ENCODE results near the gene OSBPL6.
A peak's percentile ranks its signal among the peaks of the same experiment; 100 is the strongest.

The OSBPL6 gene

GRCh38 chr2:178220814-178221213, 26.5 kb downstream of the OSBPL6 start:
- ATAC-seq: no peak
- TF ChIP-seq ZFP30 (CRISPR knock-in tag; IDR thresholded peaks at IDR 0.05) (no peak), CREB5 (CRISPR knock-in tag; IDR thresholded peaks at IDR 0.05; ENCODE audit: low read depth) (no peak), PPARA (CRISPR knock-in tag; IDR thresholded peaks at IDR 0.05; ENCODE audit: borderline replicate concordance) (no peak), TOX (CRISPR knock-in tag; IDR thresholded peaks at IDR 0.05; ENCODE audit: borderline replicate concordance) (no peak), TCF4 (CRISPR knock-in tag; IDR thresholded peaks at IDR 0.05; ENCODE audit: borderline replicate concordance) (no peak), GLIS3 (CRISPR knock-in tag; IDR thresholded peaks at IDR 0.05) (no peak), ZNF8 (CRISPR knock-in tag; IDR thresholded peaks at IDR 0.05) (no peak), ZC3H10 (CRISPR knock-in tag; IDR thresholded peaks at IDR 0.05) (no peak), OSR1 (CRISPR knock-in tag; IDR thresholded peaks at IDR 0.05) (no peak), CSRNP3 (CRISPR knock-in tag; IDR thresholded peaks at IDR 0.05) (no peak), CSDC2 (CRISPR knock-in tag; IDR thresholded peaks at IDR 0.05) (no peak), ISL1 (CRISPR knock-in tag; IDR thresholded peaks at IDR 0.05) (no peak), SNAI2 (CRISPR knock-in tag; IDR thresholded peaks at IDR 0.05) (no peak)

DNA sequence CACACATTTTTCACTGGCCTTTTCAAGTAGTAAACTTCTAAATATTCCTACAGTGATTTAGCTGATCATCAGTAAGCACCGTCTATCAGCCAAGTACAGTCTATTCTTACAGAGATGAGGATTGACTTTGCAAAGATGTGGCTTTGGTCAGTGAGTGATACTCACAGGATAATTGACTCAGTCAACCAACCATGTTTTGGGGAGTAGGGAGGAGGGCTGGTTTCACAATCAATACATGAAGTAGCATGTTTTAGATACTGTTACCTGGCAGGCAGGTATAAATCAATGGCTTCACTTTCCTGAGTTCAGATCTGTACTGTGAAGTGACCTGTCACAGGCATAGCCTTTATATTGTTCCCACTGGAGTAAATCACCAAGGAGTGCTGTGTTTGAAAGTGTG, 27.2 kb downstream of the OSBPL6 start:
- no peak for ATAC-seq
- TF ChIP-seq CSRNP3 (CRISPR knock-in tag; IDR thresholded peaks at IDR 0.05): no peak
- no peak for TF ChIP-seq SNAI2 (CRISPR knock-in tag; IDR thresholded peaks at IDR 0.05)
- no peak for TF ChIP-seq GLIS3 (CRISPR knock-in tag; IDR thresholded peaks at IDR 0.05)
- TF ChIP-seq BACH2 (CRISPR knock-in tag; IDR thresholded peaks at IDR 0.05; ENCODE audit: borderline replicate concordance): no peak
- TF ChIP-seq ZC3H10 (CRISPR knock-in tag; IDR thresholded peaks at IDR 0.05): no peak
- TF ChIP-seq TSHZ2 (CRISPR knock-in tag; IDR thresholded peaks at IDR 0.05): no peak
- no peak for TF ChIP-seq CREB5 (CRISPR knock-in tag; IDR thresholded peaks at IDR 0.05; ENCODE audit: low read depth)
- TF ChIP-seq ZNF8 (CRISPR knock-in tag; IDR thresholded peaks at IDR 0.05): no peak
- TF ChIP-seq CSDC2 (CRISPR knock-in tag; IDR thresholded peaks at IDR 0.05): no peak
- TF ChIP-seq ESRRG (CRISPR knock-in tag; IDR thresholded peaks at IDR 0.05): no peak
- TF ChIP-seq TOX (CRISPR knock-in tag; IDR thresholded peaks at IDR 0.05; ENCODE audit: borderline replicate concordance): no peak

DNA sequence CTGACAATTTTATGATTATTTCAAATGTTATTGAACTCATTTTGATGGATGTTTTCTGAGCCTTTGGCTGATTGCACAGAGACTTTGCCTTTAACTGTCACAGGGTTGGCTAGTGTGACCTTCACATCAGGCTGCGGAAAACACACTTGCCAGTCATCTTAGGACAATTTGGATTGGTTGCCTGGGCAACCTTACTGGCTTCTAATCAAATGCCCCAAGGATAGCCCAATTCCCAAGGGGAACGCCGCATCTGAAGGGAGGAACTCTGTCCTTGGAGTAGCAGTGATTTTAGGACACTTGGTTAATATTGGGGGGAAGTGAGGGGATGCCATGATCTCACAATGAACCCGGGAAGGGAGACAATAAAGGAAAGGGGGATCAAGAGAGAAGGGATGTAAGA, 29.5 kb downstream of the OSBPL6 start:
- no peak for ATAC-seq
- no peak for TF ChIP-seq GLIS3 (CRISPR knock-in tag; IDR thresholded peaks at IDR 0.05)
- no peak for TF ChIP-seq ZFP30 (CRISPR knock-in tag; IDR thresholded peaks at IDR 0.05)
- no peak for TF ChIP-seq ARNTL (CRISPR knock-in tag; IDR thresholded peaks at IDR 0.05; ENCODE audit: borderline replicate concordance, low read depth)
- no peak for TF ChIP-seq OSR1 (CRISPR knock-in tag; IDR thresholded peaks at IDR 0.05)

GRCh38 chr2:178225006-178225805, 30.9 kb downstream of the OSBPL6 start:
- ATAC-seq: peak; percentile 79
- TF ChIP-seq TSHZ2 (CRISPR knock-in tag; IDR thresholded peaks at IDR 0.05) (no peak), ESRRG (CRISPR knock-in tag; IDR thresholded peaks at IDR 0.05) (no peak), PPARA (CRISPR knock-in tag; IDR thresholded peaks at IDR 0.05; ENCODE audit: borderline replicate concordance) (no peak), TCF4 (CRISPR knock-in tag; IDR thresholded peaks at IDR 0.05; ENCODE audit: borderline replicate concordance) (no peak), ZFP3 (CRISPR knock-in tag; IDR thresholded peaks at IDR 0.05) (0 out of 2 replicates have a peak, but pooled peaks have one; percentile 39), ZNF565 (CRISPR knock-in tag; conservative IDR thresholded peaks at IDR 0.05; ENCODE audit: low read depth) (no peak)
